Fibroblast of the aortic adventitia (primary cell): Measurements from ENCODE around the gene MTREX. TPM values are rescaled to one million over a fixed set of nuclear protein-coding genes. Genes with fewer than 3 reads are reported as not detected.

Experiments used
- DNase-seq: peaks from one replicate; pipeline ENCODE4 v3.0.0-alpha.2; 2010; ENCODE audit warnings: low read depth
- H3K4me3 ChIP-seq: 2 replicates; pipeline ENCODE4 v1.5.1; 2011; ENCODE audit warnings: low read depth, mild to moderate bottlenecking, control low read depth, low read length, moderate library complexity
- total RNA-seq: library from RNA; depleted of rRNA; stranded (reverse); fragments of >200 nt; gene quantifications from 2 replicates; pipeline ENCODE4 v1.2.3, GENCODE V29; 2012; ENCODE audit warnings: low replicate concordance
- TF ChIP-seq, protein P1 (sequence below): IDR thresholded peaks from 2 replicates; pipeline ENCODE4 v1.5.1; 2011; ENCODE audit warnings: mild to moderate bottlenecking, low read length, control low read depth, inconsistent platforms; ENCODE audit not compliant: insufficient read depth

Gene MTREX
- total RNA-seq, 1 donor = 123 TPM

DNA sequence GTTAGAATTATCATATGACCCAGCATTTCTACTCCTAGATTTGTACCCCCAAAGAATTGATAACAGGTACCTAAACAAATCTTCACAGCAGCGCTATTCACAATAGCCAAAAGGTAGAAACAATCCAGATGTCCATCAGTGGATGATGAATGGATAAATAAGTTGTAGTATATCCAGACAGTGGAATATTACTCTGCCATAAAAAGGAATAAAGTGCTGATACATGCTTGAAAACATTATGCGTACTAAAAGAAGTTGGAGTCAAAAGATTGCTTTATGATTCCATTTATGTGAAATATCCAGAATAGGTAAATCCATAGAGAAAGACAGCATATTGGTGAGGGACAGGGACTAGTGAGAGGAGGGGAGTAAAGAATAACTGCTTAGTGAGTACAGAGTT lies 26.0 kb downstream of the MTREX start:
- no peak overlapping the region for H3K4me3 ChIP-seq
- DNase-seq = no peak
- TF ChIP-seq, protein P1, sequence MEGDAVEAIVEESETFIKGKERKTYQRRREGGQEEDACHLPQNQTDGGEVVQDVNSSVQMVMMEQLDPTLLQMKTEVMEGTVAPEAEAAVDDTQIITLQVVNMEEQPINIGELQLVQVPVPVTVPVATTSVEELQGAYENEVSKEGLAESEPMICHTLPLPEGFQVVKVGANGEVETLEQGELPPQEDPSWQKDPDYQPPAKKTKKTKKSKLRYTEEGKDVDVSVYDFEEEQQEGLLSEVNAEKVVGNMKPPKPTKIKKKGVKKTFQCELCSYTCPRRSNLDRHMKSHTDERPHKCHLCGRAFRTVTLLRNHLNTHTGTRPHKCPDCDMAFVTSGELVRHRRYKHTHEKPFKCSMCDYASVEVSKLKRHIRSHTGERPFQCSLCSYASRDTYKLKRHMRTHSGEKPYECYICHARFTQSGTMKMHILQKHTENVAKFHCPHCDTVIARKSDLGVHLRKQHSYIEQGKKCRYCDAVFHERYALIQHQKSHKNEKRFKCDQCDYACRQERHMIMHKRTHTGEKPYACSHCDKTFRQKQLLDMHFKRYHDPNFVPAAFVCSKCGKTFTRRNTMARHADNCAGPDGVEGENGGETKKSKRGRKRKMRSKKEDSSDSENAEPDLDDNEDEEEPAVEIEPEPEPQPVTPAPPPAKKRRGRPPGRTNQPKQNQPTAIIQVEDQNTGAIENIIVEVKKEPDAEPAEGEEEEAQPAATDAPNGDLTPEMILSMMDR = no peak

DNA sequence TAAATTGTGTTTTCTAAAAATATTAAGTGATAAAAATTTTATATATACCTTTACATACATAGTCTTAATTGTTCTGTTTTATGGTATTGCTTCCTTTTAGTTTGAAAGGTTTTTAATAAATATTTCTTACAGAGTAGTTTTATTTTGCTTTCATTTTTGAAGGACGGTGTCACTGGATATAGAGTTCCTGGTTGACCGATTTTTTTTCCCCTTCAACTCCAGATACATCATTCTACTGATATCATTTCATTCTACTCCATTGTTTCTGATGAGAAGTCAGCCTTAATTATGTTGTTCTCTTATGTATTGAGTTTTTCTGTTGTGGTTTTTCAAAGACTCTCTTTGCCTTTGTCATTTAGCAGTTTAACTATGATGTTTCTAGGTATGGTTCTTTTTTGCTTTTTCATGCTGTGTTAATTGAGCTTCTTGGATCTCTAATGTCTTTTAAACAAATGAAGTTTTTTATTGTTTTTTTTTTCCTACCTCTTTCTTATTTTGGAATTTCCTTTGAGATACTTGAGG lies 30.4 kb downstream of the MTREX start:
- no peak overlapping the region for H3K4me3 ChIP-seq
- TF ChIP-seq, protein P1 = no peak
- DNase-seq = peak; percentile 9

DNA sequence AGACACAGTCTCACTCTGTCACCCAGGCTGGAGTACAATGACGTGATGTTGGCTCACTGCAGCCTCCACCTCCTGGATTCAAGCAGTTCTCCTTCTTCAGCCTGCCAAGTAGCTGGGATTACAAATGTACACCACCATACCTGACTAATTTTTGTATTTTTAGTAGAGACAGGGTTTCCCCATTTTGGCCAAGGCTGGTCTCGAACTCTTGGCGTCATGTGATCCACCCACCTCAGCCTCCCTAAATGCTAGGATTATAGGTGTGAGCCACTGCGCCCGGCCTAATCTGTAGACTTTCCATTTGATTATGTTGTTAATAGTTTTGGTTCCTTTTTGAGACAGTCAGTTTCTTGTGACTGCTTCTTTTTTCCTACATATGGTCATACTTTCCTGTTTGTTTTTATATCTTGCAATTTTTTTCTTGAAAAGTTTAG lies 31.0 kb downstream of the MTREX start:
- peak; percentile 22 for DNase-seq
- no peak overlapping the region for H3K4me3 ChIP-seq
- TF ChIP-seq, protein P1 = no peak

DNA sequence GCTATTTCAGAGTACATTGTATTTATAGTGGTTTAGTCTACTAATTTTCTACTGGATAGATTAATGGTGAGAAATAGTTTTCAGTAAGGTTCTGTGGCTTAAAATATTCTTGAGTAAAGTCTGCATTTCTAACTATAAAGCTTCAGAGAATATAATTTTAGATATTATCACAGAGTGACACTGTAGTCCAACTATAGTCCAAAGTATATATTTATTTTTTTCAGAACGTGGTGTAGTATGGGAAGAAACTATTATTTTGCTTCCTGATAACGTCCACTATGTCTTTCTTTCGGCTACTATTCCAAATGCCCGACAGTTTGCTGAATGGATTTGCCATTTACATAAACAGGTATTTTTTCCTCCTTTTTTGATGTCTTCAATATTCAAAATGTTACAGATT lies 35.3 kb downstream of the MTREX start:
- no peak overlapping the region for H3K4me3 ChIP-seq
- TF ChIP-seq, protein P1 = no peak
- DNase-seq = no peak

DNA sequence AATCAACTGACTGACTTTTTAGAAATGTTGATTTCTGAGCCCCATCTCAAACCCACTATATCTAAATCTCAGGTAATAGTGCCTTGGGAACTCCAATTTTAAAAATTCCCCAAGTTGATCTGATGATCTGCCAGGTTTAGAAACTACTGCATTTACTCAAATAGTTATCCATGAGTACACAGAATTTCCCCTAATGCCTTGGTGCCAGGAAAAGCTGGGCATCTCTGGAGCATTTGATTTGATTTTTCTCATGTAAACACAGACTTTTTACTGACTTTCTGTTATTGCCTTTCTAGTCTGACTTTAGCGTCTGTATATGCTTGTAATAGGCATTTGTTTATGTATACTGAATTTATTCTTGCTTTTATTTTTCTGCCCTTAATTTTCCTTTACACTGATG lies 35.8 kb downstream of the MTREX start:
- TF ChIP-seq, protein P1 = no peak
- DNase-seq = no peak

DNA sequence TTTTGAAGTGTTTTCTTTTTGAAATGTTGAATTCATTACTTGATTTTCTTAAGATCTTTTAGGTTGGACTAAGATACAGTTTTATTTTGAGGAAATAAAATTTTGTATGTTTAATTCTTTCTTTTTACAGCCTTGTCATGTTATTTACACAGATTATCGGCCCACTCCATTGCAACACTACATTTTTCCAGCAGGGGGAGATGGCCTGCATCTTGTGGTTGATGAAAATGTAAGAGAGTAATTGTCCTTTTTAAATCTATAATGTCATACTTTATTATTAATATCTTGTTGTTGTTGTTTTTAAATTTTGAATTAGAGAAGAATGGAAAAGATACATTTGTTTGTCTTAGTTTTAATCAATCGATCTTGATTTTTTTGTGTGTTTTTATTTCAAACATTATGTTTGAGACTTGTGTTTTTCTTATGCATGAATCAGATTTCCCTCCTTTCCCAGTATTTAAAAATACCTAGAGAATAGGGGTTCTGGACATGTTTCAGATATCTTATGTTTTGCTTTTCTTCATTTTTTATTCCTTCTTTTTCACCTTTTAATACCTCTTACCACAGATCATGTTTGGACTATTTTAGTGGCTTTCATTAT lies 36.7 kb downstream of the MTREX start:
- no peak overlapping the region for H3K4me3 ChIP-seq
- TF ChIP-seq, protein P1 = peak; percentile 95
- peak; percentile 79 for DNase-seq

More for the DNA sequence above, 35.8 kb downstream of the MTREX start:
- no peak overlapping the region for H3K4me3 ChIP-seq

DNA sequence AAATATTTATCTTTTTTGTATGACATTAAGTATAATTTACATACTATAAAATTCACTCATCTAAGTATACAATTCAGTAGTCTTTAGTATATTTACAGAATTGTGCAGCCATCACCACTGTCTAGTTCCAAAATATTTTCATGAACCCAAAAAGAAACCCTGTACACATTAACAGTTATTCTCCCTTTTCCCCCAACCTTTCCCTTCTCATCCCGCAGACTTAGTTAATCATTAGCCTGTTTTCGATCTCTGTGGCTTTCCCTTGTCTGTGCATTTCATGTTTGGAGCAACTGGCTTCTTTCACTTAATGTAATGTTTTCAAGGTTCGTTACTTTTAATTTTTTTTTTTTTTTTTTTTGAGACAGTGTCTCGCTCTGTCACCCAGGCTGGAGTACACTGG lies 37.5 kb downstream of the MTREX start:
- H3K4me3 ChIP-seq = no peak overlapping the region
- no peak for DNase-seq
- TF ChIP-seq, protein P1 = no peak
